Measurements from ENCODE around the gene COL20A1.

GRCh38 chr20:63265891-63266515 lies 27.0 kb upstream of the COL20A1 start:
- TF ChIP-seq CTCF (IDR thresholded peaks at IDR 0.05; ENCODE audit: low read depth, low read length) (no peak), POLR2A (IDR thresholded peaks at IDR 0.05; ENCODE audit: extremely low read depth, insufficient read length) (no peak), MAX (IDR thresholded peaks at IDR 0.05; ENCODE audit: low read depth, low read length) (no peak)

Data from NB4 (cell line).